NCI-H446 treated with DMSO at 0.1 percent for 48 hours (cell line): ENCODE measurements around the gene USP37.

Experiments used
- DNase-seq: peaks from one replicate; lab custom pipeline; 2025; lab: John Stamatoyannopoulos, UW

The USP37 gene

GRCh38 chr2:218401890-218402289 lies 166.3 kb downstream of the USP37 start:
- DNase-seq, result no peak

- no peak for DNase-seq
Measured at GRCh38 chr2:218400930-218401881, 166.9 kb downstream of the USP37 start.
